CD4-positive, alpha-beta T cell (primary cell): Measurements from ENCODE around the gene CGB8. TPM values are rescaled to one million over a fixed set of nuclear protein-coding genes. Genes with fewer than 3 reads are reported as not detected.

Experiments
- ATAC-seq: fragments of 200-7000 bp; cut with Tn5 transposase; one replicate; pipeline ENCODE4 v1.10.0; 2022; ENCODE audit warnings: mild to moderate bottlenecking; ENCODE audit not compliant: poor library complexity
- CTCF ChIA-PET: fragments of 350-600 bp; sonication (Branson Sonifier 250); formaldehyde crosslinking; loops from one replicate; lab custom pipeline; 2021; ENCODE audit warnings: antibody characterized with exemption, inconsistent platforms; lab: Charles Lee
- POLR2A ChIA-PET: fragments of 350-600 bp; sonication (Branson Sonifier 250); formaldehyde crosslinking; loops from one replicate; lab custom pipeline; 2021; ENCODE audit warnings: antibody characterized with exemption, inconsistent platforms; lab: Charles Lee
- DNase-seq, 14 experiments: peaks; one replicate each; pipeline ENCODE4 v3.0.0-alpha.2; 2013 to 2020; ENCODE audit warnings: mixed read lengths in 2 of 14
- H3K27ac ChIP-seq, 2 donors: one replicate each; pipeline versions ENCODE4 v1.5.1 to v1.7.0; 2013; ENCODE audit warnings: low read length in 2 of 2, low read depth in 1 of 2, mild to moderate bottlenecking in 1 of 2
- H3K27me3 ChIP-seq, 2 experiments: 1 replicate in 1 of 2; 2 replicates in 1 of 2; pipeline versions ENCODE4 v1.6.1 to v1.7.0; 2013; ENCODE audit warnings: low read length in 2 of 2, control low read depth in 1 of 2, mild to moderate bottlenecking in 1 of 2, moderate library complexity in 1 of 2; ENCODE audit not compliant: insufficient read depth in 2 of 2, control insufficient read depth in 1 of 2
- H3K36me3 ChIP-seq: one replicate; pipeline ENCODE4 v1.6.1; 2013; ENCODE audit warnings: low read length, control low read depth; ENCODE audit not compliant: insufficient read depth
- H3K4me1 ChIP-seq: one replicate; pipeline ENCODE4 v1.6.1; 2013; ENCODE audit warnings: low read length, control low read depth; ENCODE audit not compliant: insufficient read depth
- H3K4me3 ChIP-seq: one replicate; pipeline ENCODE4 v1.5.1; 2013; ENCODE audit warnings: mild to moderate bottlenecking, low read length, moderate library complexity
- H3K9me3 ChIP-seq, 2 experiments: 1 replicate in 1 of 2; 2 replicates in 1 of 2; pipeline versions ENCODE4 v1.6.1 to v1.7.0; 2013; ENCODE audit warnings: low read length in 2 of 2, mild to moderate bottlenecking in 2 of 2, control low read depth in 1 of 2, moderate library complexity in 1 of 2; ENCODE audit not compliant: control insufficient read depth in 1 of 2, insufficient read depth in 1 of 2
- H3K27ac Mint-ChIP-seq: one replicate; pipeline ENCODE4 v1.8.0; 2020; ENCODE audit warnings: mixed read lengths
- H3K27me3 Mint-ChIP-seq: one replicate; pipeline ENCODE4 v1.8.0; 2021; ENCODE audit warnings: mixed read lengths
- H3K36me3 Mint-ChIP-seq: one replicate; pipeline ENCODE4 v1.8.0; 2021; ENCODE audit warnings: low read depth, mixed read lengths
- H3K4me1 Mint-ChIP-seq: one replicate; pipeline ENCODE4 v1.8.0; 2021; ENCODE audit warnings: low read depth, mixed read lengths
- H3K4me3 Mint-ChIP-seq: one replicate; pipeline ENCODE4 v1.8.0; 2020; ENCODE audit warnings: mild to moderate bottlenecking, mixed read lengths
- H3K9me3 Mint-ChIP-seq: one replicate; pipeline ENCODE4 v1.8.0; 2020; ENCODE audit warnings: mixed read lengths
- intact Hi-C, 2 experiments: fragments of 100-400 bp; cut with DNase I in 1 of 2; cut with micrococcal nuclease in 1 of 2; formaldehyde crosslinking; loops; one replicate each; pipeline versions ENCODE4 v1.15.1 to v1.9.0; 2023 to 2025; cut with DNase I, micrococcal nuclease
- total RNA-seq, 174 experiments: library from RNA in 2 of 174; stranded (reverse) in 2 of 174; gene quantifications; one replicate each; pipeline ENCODE4 v1.2.3 and lab custom pipeline; 2021 to 2026
- TF ChIP-seq, protein P1 (sequence below): fragments of 200-600 bp; IDR thresholded peaks from one replicate; pipeline ENCODE4 v1.8.0; 2022; ENCODE audit warnings: antibody characterized with exemption, mild to moderate bottlenecking

The CGB8 gene
- total RNA-seq, 2 experiments from 2014 or later: not detected

- Histone ChIP-seq H3K4me1 (peaks cover 31% of the 10 kb centered on the region), H3K4me3 (no peak overlapping the region), H3K27ac (no peak overlapping the region), H3K27me3 (peaks cover 41 to 55% of the 10 kb centered on the region in 2 experiments), H3K9me3 (peaks cover 0 to 20% of the 10 kb centered on the region in 2 experiments), H3K36me3 (no peaks in the 10 kb centered on the region)
- no peak for ATAC-seq
- TF ChIP-seq, protein P1, sequence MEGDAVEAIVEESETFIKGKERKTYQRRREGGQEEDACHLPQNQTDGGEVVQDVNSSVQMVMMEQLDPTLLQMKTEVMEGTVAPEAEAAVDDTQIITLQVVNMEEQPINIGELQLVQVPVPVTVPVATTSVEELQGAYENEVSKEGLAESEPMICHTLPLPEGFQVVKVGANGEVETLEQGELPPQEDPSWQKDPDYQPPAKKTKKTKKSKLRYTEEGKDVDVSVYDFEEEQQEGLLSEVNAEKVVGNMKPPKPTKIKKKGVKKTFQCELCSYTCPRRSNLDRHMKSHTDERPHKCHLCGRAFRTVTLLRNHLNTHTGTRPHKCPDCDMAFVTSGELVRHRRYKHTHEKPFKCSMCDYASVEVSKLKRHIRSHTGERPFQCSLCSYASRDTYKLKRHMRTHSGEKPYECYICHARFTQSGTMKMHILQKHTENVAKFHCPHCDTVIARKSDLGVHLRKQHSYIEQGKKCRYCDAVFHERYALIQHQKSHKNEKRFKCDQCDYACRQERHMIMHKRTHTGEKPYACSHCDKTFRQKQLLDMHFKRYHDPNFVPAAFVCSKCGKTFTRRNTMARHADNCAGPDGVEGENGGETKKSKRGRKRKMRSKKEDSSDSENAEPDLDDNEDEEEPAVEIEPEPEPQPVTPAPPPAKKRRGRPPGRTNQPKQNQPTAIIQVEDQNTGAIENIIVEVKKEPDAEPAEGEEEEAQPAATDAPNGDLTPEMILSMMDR: no peak
- ChIA-PET POLR2A (no interaction called here), CTCF (no interaction called here)
- Mint-ChIP-seq H3K4me3 (no peak overlapping the region), H3K27me3 (peaks cover 74% of the 10 kb centered on the region), H3K9me3 (no peaks in the 10 kb centered on the region), H3K36me3 (no peaks in the 10 kb centered on the region), H3K27ac (no peak overlapping the region), H3K4me1 (peaks cover 21% of the 10 kb centered on the region)
- no peak for DNase-seq
- intact Hi-C loops: no loop called here
Measured at GRCh38 chr19:49061000-49061399, 12.1 kb upstream of the CGB8 start.

GRCh38 chr19:49059053-49059452, 10.1 kb upstream of the CGB8 start:
- DNase-seq (no peak), ATAC-seq (no peak)
- H3K9me3 Mint-ChIP-seq: no peaks in the 10 kb centered on the region
- H3K27ac Mint-ChIP-seq: no peak overlapping the region
- peaks cover 21% of the 10 kb centered on the region for H3K4me1 Mint-ChIP-seq
- CTCF ChIA-PET: no interaction called here
- TF ChIP-seq, protein P1: no peak
- H3K36me3 ChIP-seq: no peaks in the 10 kb centered on the region
- H3K27ac ChIP-seq: no peak overlapping the region
- peaks cover 28 to 37% of the 10 kb centered on the region in 2 experiments for H3K27me3 ChIP-seq
- H3K27me3 Mint-ChIP-seq: peaks cover 60% of the 10 kb centered on the region
- peaks cover 0 to 20% of the 10 kb centered on the region in 2 experiments for H3K9me3 ChIP-seq
- H3K4me1 ChIP-seq: peaks cover 27% of the 10 kb centered on the region
- H3K36me3 Mint-ChIP-seq: no peaks in the 10 kb centered on the region
- H3K4me3 Mint-ChIP-seq: peak overlapping the region; percentile 27
- no peak overlapping the region for H3K4me3 ChIP-seq
- POLR2A ChIA-PET: interaction anchor here (1.5 kb wide), 1 partner anchor 65 kb away, joined by 3 read pairs; the partner anchor contains the start of gene RUVBL2
- intact Hi-C loops: loop anchor here in 1 of 2 experiments (5.0 kb wide), 1 partner anchor 42 kb away; the partner anchor contains the start of gene LHB

DNA sequence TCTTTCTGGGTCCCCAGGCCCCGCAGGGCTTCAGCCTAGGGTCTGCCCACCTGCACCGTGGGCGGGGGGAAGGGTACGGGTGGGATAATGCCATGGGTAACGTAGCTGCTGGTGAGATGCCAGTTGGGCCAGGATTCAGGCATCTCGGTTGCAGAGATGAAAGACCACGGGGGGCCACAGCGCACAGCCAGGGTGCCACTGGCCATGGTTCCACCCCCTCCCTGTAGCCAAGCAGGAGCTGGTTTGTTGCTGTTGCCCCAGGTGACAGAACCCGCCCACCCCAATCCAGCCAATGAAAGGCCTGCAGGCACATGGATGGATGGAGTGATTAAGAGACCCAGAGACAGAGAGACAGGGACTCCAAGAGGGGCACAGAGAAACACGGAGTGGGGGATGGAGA, 9.7 kb upstream of the CGB8 start:
- ChIA-PET CTCF (interaction anchor here (0.9 kb wide), 1 partner anchor 65 kb away, joined by 3 read pairs; the partner anchor contains the start of genes GYS1 and RUVBL2), POLR2A (interaction anchor here (1.5 to 2.1 kb wide), 2 partner anchors 13 to 65 kb away, joined by 3 to 4 read pairs; partner anchors contain the start of gene RUVBL2)
- peak in 1 of 14 experiments; percentile 29 for DNase-seq
- no peak overlapping the region for H3K4me3 ChIP-seq
- peaks cover 26 to 36% of the 10 kb centered on the region in 2 experiments for H3K27me3 ChIP-seq
- no peak for ATAC-seq
- Mint-ChIP-seq H3K27ac (no peak overlapping the region), H3K4me1 (peaks cover 21% of the 10 kb centered on the region), H3K4me3 (peak overlapping the region; percentile 89), H3K36me3 (no peaks in the 10 kb centered on the region), H3K9me3 (no peaks in the 10 kb centered on the region), H3K27me3 (peaks cover 55% of the 10 kb centered on the region)
- TF ChIP-seq, protein P1: no peak
- H3K9me3 ChIP-seq: peaks cover 0 to 20% of the 10 kb centered on the region in 2 experiments
- no peaks in the 10 kb centered on the region for H3K36me3 ChIP-seq
- H3K4me1 ChIP-seq: peaks cover 26% of the 10 kb centered on the region
- intact Hi-C loops: loop anchor here in 1 of 2 experiments (5.0 kb wide), 1 partner anchor 41 kb away; the partner anchor contains the start of gene LHB
- H3K27ac ChIP-seq: no peak overlapping the region
